Ovary (tissue), 3 donors: ENCODE data around the gene SESTD1.

Experiments
- CTCF ChIP-seq, 3 donors: fragments of 450-650 bp in 2 of 3; fragments of 200-600 bp in 1 of 3; IDR thresholded peaks; one replicate each; pipeline versions ENCODE4 v1.5.1 to v1.8.0; 2016 to 2022; ENCODE audit warnings: antibody characterized with exemption in 3 of 3, mild to moderate bottlenecking in 1 of 3
- POLR2A ChIP-seq: fragments of 450-650 bp; IDR thresholded peaks from one replicate; pipeline ENCODE4 v1.6.1; 2017; ENCODE audit warnings: antibody characterized with exemption, mild to moderate bottlenecking, moderate library complexity
- donor health status: DM: no; HTN: no; CAD: no.

- TF ChIP-seq CTCF (IDR thresholded peaks at IDR 0.05): no peak
- TF ChIP-seq POLR2A: no peak
These were observed 134.1 kb downstream of the SESTD1 start for GRCh38 chr2:179130560-179130959.
